ENCODE measurements around the gene PDE5A.
"Not testable (repeated sequence)": the region's sequence is repeated elsewhere in the genome, so short reads cannot be mapped to it uniquely, and the experiment has no call there.

PDE5A gene

GRCh38 chr4:119628281-119629141, at the start of gene PDE5A:
PDE5A (minus strand) TSS chr4:119628804; CDS start chr4:119628671, 133 bp downstream.
- DNase-seq: peak; percentile 80 to 84

GRCh38 chr4:119676101-119676500, 47.5 kb upstream of the PDE5A start:
- DNase-seq: no peak

- DNase-seq: no peak
These were observed 46.8 kb upstream of the PDE5A start for GRCh38 chr4:119675391-119675790.

DNA sequence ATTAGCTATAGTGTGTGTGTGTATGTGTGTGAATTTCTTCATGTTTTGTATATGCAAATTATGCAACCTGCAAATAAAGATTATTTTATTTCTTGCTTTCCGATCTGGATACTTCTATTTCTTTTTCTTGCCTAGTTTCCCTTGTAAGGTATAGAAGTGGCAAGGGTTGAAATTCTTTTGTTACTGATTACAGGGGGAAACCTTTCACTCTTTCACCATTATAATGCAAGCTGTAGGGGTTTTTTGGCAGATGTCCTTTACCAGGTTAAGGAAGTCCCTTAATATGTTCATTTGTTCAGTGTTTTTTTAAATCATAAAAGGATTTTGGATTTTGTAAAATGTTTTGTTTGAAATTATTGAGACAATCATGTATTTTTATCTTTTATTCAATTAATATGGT, 44.3 kb upstream of the PDE5A start:
- DNase-seq: no peak

- no peak for DNase-seq
These were observed 43.5 kb upstream of the PDE5A start for GRCh38 chr4:119672086-119672485.

DNA sequence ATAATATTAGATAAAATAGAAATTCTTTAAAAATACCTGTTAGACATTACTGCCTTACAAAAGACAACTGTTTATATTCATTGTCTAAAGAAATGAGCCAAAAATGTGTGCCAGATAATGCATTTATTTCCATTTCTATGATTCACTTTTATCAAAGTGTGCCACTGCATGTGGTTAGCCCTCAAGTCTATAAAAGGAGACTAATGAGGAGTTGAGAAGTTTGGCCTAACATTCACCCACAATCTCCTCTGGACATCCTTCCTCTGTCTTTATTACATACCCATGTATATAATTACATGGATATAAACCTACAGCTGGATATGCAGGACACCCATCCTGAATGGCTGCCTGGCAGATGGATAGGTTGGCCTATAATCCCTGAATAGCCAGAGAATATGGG, 42.6 kb upstream of the PDE5A start:
- no peak for DNase-seq

DNA sequence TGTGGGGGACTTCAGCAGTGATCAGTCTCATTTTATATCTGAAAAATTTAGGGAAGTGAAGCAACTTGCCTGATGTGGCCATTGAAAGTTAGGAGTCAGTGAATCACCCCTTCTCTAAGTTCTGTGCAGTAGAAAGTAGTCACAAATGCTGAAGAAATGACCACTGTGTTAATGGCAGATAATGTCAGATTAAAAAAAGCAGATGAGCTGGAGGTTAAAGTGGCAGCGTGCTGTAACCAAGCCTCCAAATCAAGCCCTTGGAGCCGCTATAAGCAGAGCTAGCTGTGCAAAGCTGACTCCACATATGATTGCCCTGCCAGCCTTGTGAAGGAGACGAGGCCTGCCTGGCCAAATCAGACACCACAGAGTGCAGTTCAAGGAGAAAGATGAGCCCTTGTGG, 39.2 kb upstream of the PDE5A start:
- DNase-seq: no peak

GRCh38 chr4:119666653-119667091, 38.1 kb upstream of the PDE5A start:
- DNase-seq: no peak

- no peak for DNase-seq
These were observed 37.1 kb upstream of the PDE5A start for GRCh38 chr4:119665752-119666151.

GRCh38 chr4:119664168-119664907, 35.7 kb upstream of the PDE5A start:
- DNase-seq: no peak

DNA sequence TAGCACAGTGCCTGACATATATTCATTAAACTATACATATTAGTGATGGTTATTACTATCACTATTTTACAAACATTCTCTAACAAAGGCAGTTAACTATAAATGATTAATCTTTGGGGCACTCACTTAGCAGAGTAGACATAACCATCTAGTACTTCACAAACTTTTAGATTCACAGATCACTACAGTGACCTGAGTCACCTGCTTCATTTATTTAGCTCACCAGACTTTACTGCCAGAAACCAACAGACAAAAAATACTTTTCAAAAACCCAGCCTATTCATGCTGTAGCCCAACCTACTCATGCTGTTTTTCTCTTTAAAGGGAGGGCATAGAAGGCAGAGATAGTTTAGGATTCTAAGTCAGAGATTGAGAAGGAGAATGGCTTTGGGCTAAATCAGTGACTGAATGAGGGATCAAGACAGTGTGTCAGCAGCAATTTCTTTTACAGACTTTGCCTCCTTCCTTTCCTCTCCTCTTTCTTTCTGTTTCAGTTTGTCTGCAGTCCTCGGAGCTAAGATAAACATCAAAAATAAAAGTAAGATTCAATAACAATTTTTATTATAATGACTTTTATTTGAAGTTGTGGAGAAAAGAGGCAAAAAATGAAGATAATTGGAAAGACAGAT, 34.7 kb upstream of the PDE5A start:
- DNase-seq: no peak

GRCh38 chr4:119662612-119663011, 34.0 kb upstream of the PDE5A start:
- DNase-seq: not testable (repeated sequence)

DNA sequence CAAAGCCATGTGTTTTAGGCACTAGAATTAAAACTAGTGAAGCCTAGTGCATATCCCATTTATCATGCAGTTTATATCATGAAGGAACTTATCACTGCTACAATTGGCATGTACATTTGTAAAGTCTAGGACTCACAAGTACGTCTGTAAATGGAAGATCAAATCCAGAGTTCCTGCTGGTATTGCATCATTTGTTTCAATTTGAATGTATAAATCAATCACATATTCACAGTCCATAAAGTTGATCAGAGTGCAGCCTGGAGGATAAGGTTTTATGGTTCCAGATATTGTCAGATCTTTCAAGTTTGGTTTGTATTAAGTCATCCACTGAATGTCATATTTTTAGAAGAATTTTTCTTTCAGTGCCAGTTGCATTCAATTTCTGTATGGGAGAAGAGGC, 32.6 kb upstream of the PDE5A start:
- DNase-seq: no peak

GRCh38 chr4:119659576-119659975, 31.0 kb upstream of the PDE5A start:
- DNase-seq: no peak

DNA sequence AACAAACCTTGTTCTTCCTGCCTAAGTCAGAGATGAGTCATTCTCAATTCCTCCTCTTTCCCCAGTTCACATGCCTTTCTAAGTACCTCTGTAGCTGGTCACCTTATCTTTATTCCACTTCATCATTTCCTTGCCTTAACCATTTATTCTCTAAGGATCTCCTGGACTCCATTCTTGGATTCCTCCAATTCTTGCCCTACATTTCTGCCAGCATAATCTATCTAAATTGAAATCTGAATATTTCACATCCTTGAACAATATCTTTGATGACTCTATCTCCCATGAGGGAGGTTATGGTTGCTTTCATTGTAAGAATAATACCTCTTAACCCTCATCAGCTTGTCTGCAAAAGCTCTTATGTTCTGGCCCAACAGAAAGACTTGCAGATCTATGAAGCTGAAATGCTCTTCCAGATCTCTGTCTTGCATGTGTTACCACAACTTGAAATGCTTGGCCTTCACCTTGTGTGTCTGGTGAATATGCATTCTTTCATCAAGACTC, 28.6 kb upstream of the PDE5A start:
- no peak for DNase-seq

GRCh38 chr4:119656342-119656741, 27.7 kb upstream of the PDE5A start:
- DNase-seq: no peak

GRCh38 chr4:119655111-119655837, 26.7 kb upstream of the PDE5A start:
- no peak for DNase-seq

GRCh38 chr4:119653990-119654389, 25.4 kb upstream of the PDE5A start:
- no peak for DNase-seq

DNA sequence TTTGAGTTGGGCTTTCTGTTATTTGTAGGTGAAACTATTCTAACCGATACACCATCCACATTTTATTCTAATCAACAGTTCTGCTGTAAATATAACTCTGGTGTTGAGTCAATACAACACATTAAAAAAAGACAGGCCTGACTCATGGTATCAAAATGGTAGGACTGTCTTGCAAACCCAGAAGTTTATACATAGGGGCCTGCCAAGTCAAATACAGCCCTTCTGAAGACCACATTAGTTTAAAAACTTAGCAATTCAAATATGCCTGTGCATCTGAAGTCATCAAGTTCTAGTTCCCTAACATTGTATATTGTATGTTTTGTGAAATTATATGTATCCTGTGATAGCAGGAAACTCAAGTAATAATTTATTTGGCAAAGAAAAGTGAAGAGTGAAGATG, 24.4 kb upstream of the PDE5A start:
- DNase-seq: no peak

GRCh38 chr4:119648398-119648797, 19.8 kb upstream of the PDE5A start:
- DNase-seq: no peak

DNA sequence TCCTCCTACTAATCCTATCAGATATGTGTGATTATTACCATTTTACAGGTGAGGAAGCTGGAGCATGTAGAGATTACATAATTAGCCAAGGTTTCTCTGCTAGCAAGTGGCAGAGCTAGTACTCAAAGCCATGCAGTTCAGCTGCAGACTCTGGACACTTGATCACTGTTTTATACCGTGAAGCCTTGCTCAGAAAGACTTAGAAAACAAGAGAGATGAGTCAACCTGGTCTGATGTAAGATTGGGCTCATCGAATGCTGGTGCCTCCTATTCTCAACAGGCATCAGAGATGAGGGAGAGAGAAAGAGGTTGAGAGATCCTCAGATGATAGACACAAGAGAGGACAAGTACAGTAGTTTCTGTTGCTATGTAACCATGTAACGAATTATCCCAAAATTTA, 19.0 kb upstream of the PDE5A start:
- no peak for DNase-seq

GRCh38 chr4:119646347-119647071, 17.9 kb upstream of the PDE5A start:
- no peak for DNase-seq
